ENCODE data around the gene DLG2. TPM values are rescaled to one million over a fixed set of nuclear protein-coding genes. Genes with fewer than 3 reads are reported as not detected.

DLG2 gene
- total RNA-seq, 1 donor, result 1.3 TPM

GRCh38 chr11:84930863-84931262 is 696.3 kb downstream of the DLG2 start:
- no peak overlapping the region for H3K4me3 ChIP-seq (ENCODE audit: low read depth, low read length)
- DNase-seq (ENCODE audit: low read depth), result no peak
- no peak for TF ChIP-seq CTCF (IDR thresholded peaks at IDR 0.05; ENCODE audit: insufficient read depth, low read depth, low read length)

- no peak for DNase-seq (ENCODE audit: low read depth)
- H3K4me3 ChIP-seq (ENCODE audit: low read depth, low read length), result no peak overlapping the region
- TF ChIP-seq CTCF (IDR thresholded peaks at IDR 0.05; ENCODE audit: insufficient read depth, low read depth, low read length), result no peak
These were observed 697.4 kb downstream of the DLG2 start for GRCh38 chr11:84929738-84930137.

GRCh38 chr11:84924154-84924692 is 702.9 kb downstream of the DLG2 start:
- no peak for DNase-seq (ENCODE audit: low read depth)
- TF ChIP-seq CTCF (IDR thresholded peaks at IDR 0.05; ENCODE audit: insufficient read depth, low read depth, low read length), result no peak
- H3K4me3 ChIP-seq (ENCODE audit: low read depth, low read length), result no peak overlapping the region

GRCh38 chr11:84923489-84923888 is 703.7 kb downstream of the DLG2 start:
- no peak for DNase-seq (ENCODE audit: low read depth)
- no peak overlapping the region for H3K4me3 ChIP-seq (ENCODE audit: low read depth, low read length)
- no peak for TF ChIP-seq CTCF (IDR thresholded peaks at IDR 0.05; ENCODE audit: insufficient read depth, low read depth, low read length)

GRCh38 chr11:84922836-84923235 is 704.3 kb downstream of the DLG2 start:
- TF ChIP-seq CTCF (IDR thresholded peaks at IDR 0.05; ENCODE audit: insufficient read depth, low read depth, low read length), result no peak
- DNase-seq (ENCODE audit: low read depth), result no peak
- H3K4me3 ChIP-seq (ENCODE audit: low read depth, low read length), result no peak overlapping the region

GRCh38 chr11:84922212-84922805 is 704.8 kb downstream of the DLG2 start:
- H3K4me3 ChIP-seq (ENCODE audit: low read depth, low read length), result no peak overlapping the region
- no peak for TF ChIP-seq CTCF (IDR thresholded peaks at IDR 0.05; ENCODE audit: insufficient read depth, low read depth, low read length)
- no peak for DNase-seq (ENCODE audit: low read depth)

- no peak overlapping the region for H3K4me3 ChIP-seq (ENCODE audit: low read depth, low read length)
- no peak for TF ChIP-seq CTCF (IDR thresholded peaks at IDR 0.05; ENCODE audit: insufficient read depth, low read depth, low read length)
- no peak for DNase-seq (ENCODE audit: low read depth)
These were observed 712.6 kb downstream of the DLG2 start for GRCh38 chr11:84914511-84914910.
